H9 (cell line): ENCODE measurements around the gene PALD1. TPM values are rescaled to one million over a fixed set of nuclear protein-coding genes. Genes with fewer than 3 reads are reported as not detected.

Source experiments
- DNase-seq: peaks from one replicate; pipeline ENCODE4 v3.0.0-alpha.2; 2017
- H2AFZ ChIP-seq: one replicate; pipeline ENCODE4 v1.6.1; 2013; ENCODE audit warnings: mild to moderate bottlenecking, low read length, control low read depth, moderate library complexity
- H2AK5ac ChIP-seq: 2 replicates; pipeline ENCODE4 v1.6.1; 2013; ENCODE audit warnings: low read length, control low read depth, mixed read lengths; ENCODE audit not compliant: insufficient read length
- H2BK120ac ChIP-seq: one replicate; pipeline ENCODE4 v1.6.1; 2013; ENCODE audit warnings: low read depth, mild to moderate bottlenecking, low read length, control low read depth, inconsistent platforms; ENCODE audit not compliant: poor library complexity, severe bottlenecking
- H2BK12ac ChIP-seq: 2 replicates; pipeline ENCODE4 v1.6.1; 2013; ENCODE audit warnings: low read length, control low read depth, mixed read lengths, low read depth; ENCODE audit not compliant: insufficient read length
- H2BK15ac ChIP-seq: 2 replicates; pipeline ENCODE4 v1.6.1; 2013; ENCODE audit warnings: low read depth, low read length, control low read depth
- H2BK20ac ChIP-seq: one replicate; pipeline ENCODE4 v1.6.1; 2013; ENCODE audit warnings: low read depth, mild to moderate bottlenecking, low read length, control low read depth, inconsistent platforms; ENCODE audit not compliant: poor library complexity, severe bottlenecking
- H2BK5ac ChIP-seq: 2 replicates; pipeline ENCODE4 v1.6.1; 2013; ENCODE audit warnings: low read length, control low read depth, mixed read lengths; ENCODE audit not compliant: insufficient read length
- H3K14ac ChIP-seq: 2 replicates; pipeline ENCODE4 v1.6.1; 2013; ENCODE audit warnings: low read length, control low read depth; ENCODE audit not compliant: insufficient read depth
- H3K18ac ChIP-seq: 2 replicates; pipeline ENCODE4 v1.6.1; 2013; ENCODE audit warnings: low read depth, mild to moderate bottlenecking, mixed read lengths, low read length, control low read depth; ENCODE audit not compliant: insufficient read length
- H3K23ac ChIP-seq: 2 replicates; pipeline ENCODE4 v1.6.1; 2013; ENCODE audit warnings: low read length, control low read depth, mixed read lengths, low read depth; ENCODE audit not compliant: insufficient read length
- H3K23me2 ChIP-seq: 2 replicates; pipeline ENCODE4 v1.6.1; 2013; ENCODE audit warnings: low read depth, mild to moderate bottlenecking, mixed read lengths, low read length, control low read depth; ENCODE audit not compliant: insufficient read length, poor library complexity, severe bottlenecking
- H3K27ac ChIP-seq: 2 replicates; pipeline ENCODE4 v1.5.1; 2013; ENCODE audit warnings: low read length, control low read depth, mixed read lengths, low read depth; ENCODE audit not compliant: insufficient read length
- H3K27me3 ChIP-seq: 2 replicates; pipeline ENCODE4 v1.6.1; 2013; ENCODE audit warnings: low read length, control low read depth, inconsistent platforms; ENCODE audit not compliant: insufficient read depth
- H3K4ac ChIP-seq: 2 replicates; pipeline ENCODE4 v1.6.1; 2013; ENCODE audit warnings: low read depth, mild to moderate bottlenecking, control low read depth, inconsistent platforms, low read length, moderate library complexity
- H3K4me1 ChIP-seq: 2 replicates; pipeline ENCODE4 v1.6.1; 2013; ENCODE audit warnings: low read length, control low read depth, inconsistent platforms; ENCODE audit not compliant: insufficient read depth
- H3K4me2 ChIP-seq: 2 replicates; pipeline ENCODE4 v1.6.1; 2013; ENCODE audit warnings: low read length, control low read depth, mixed read lengths; ENCODE audit not compliant: insufficient read length, insufficient read depth
- H3K56ac ChIP-seq: 2 replicates; pipeline ENCODE4 v1.6.1; 2013; ENCODE audit warnings: low read depth, mild to moderate bottlenecking, mixed read lengths, low read length, control low read depth; ENCODE audit not compliant: insufficient read length
- H3K79me1 ChIP-seq: 2 replicates; pipeline ENCODE4 v1.6.1; 2013; ENCODE audit warnings: low read depth, mild to moderate bottlenecking, moderate library complexity, low read length, control low read depth, inconsistent platforms; ENCODE audit not compliant: insufficient read depth, poor library complexity, severe bottlenecking
- H3K79me2 ChIP-seq: 2 replicates; pipeline ENCODE4 v1.6.1; 2013; ENCODE audit warnings: low read length, control low read depth, inconsistent platforms; ENCODE audit not compliant: insufficient read depth
- H3K9ac ChIP-seq: 2 replicates; pipeline ENCODE4 v1.6.1; 2013; ENCODE audit warnings: low read length, control low read depth, mixed read lengths; ENCODE audit not compliant: insufficient read length; ENCODE audit errors: extremely low read depth
- H3K9me3 ChIP-seq: one replicate; pipeline ENCODE4 v1.6.1; 2013; ENCODE audit warnings: low read depth, low read length, inconsistent platforms; ENCODE audit not compliant: control insufficient read depth
- H3T11ph ChIP-seq: one replicate; pipeline ENCODE4 v1.6.1; 2013; ENCODE audit warnings: mild to moderate bottlenecking, low read length, control low read depth, inconsistent platforms
- H4K20me1 ChIP-seq: one replicate; pipeline ENCODE4 v1.6.1; 2013; ENCODE audit not compliant: control insufficient read depth, insufficient read length, insufficient read depth
- H4K5ac ChIP-seq: 2 replicates; pipeline ENCODE4 v1.6.1; 2013; ENCODE audit warnings: low read depth, mild to moderate bottlenecking, mixed read lengths, low read length, control low read depth; ENCODE audit not compliant: insufficient read length
- H4K8ac ChIP-seq: replicated peaks from 2 replicates; pipeline ENCODE4 v1.6.1; 2013; ENCODE audit warnings: low read length, control low read depth, mixed read lengths, low read depth; ENCODE audit not compliant: insufficient read length
- H4K91ac ChIP-seq: 2 replicates; pipeline ENCODE4 v1.6.1; 2013; ENCODE audit warnings: low read depth, mild to moderate bottlenecking, moderate library complexity, mixed read lengths, low read length, control low read depth; ENCODE audit not compliant: insufficient read length
- H3K27ac Mint-ChIP-seq, 3 experiments: 2 replicates in 2 of 3; 3 replicates in 1 of 3; pipeline ENCODE4 v1.8.0; 2020 to 2021; ENCODE audit warnings: mixed read lengths in 3 of 3, mild to moderate bottlenecking in 1 of 3, moderate library complexity in 1 of 3
- H3K27me3 Mint-ChIP-seq: 2 replicates; pipeline ENCODE4 v1.8.0; 2021; ENCODE audit warnings: low read depth, mild to moderate bottlenecking, moderate library complexity, mixed read lengths
- H3K36me3 Mint-ChIP-seq, 3 experiments: 2 replicates in 2 of 3; 3 replicates in 1 of 3; pipeline ENCODE4 v1.8.0; 2020 to 2021; ENCODE audit warnings: low read depth in 3 of 3, mixed read lengths in 3 of 3; ENCODE audit not compliant: insufficient read depth in 1 of 3
- H3K4me1 Mint-ChIP-seq, 2 experiments: 2 replicates each; pipeline ENCODE4 v1.8.0; 2020; ENCODE audit warnings: mixed read lengths in 2 of 2
- H3K4me3 Mint-ChIP-seq, 2 experiments: 2 replicates in 1 of 2; 3 replicates in 1 of 2; pipeline ENCODE4 v1.8.0; 2020 to 2021; ENCODE audit warnings: mild to moderate bottlenecking in 2 of 2, mixed read lengths in 2 of 2, moderate library complexity in 1 of 2
- H3K9me3 Mint-ChIP-seq, 2 experiments: 2 replicates in 1 of 2; 3 replicates in 1 of 2; pipeline ENCODE4 v1.8.0; 2020; ENCODE audit warnings: mild to moderate bottlenecking in 2 of 2, mixed read lengths in 2 of 2, moderate library complexity in 1 of 2
- CTCF ChIP-seq: fragments of 200-600 bp; sonication (generic); conservative IDR thresholded peaks from 3 replicates; pipeline ENCODE4 v1.8.0; 2021; ENCODE audit warnings: antibody characterized with exemption, mild to moderate bottlenecking
- WGBS: extraction: QIAGEN DNeasy Blood & Tissue Kit; methylation state at CpG from one replicate; pipeline ENCODE4 v1.1.7; 2013; ENCODE audit warnings: missing lambda C conversion rate, low lambda C conversion rate, mixed read lengths; ENCODE audit not compliant: insufficient read length; ENCODE audit errors: extremely low coverage; 5-methylcytosine and 5-hydroxymethylcytosine counted together
- total RNA-seq: library from RNA; stranded (reverse); gene quantifications from 2 replicates; pipeline ENCODE4 v1.2.1, GENCODE V29; 2021

Gene PALD1
- total RNA-seq, 1 experiment from 2014 or later = 21.1 TPM

- no peaks in the 10 kb centered on the region for H4K20me1 ChIP-seq
- no peaks in the 10 kb centered on the region for H3K27me3 Mint-ChIP-seq
- no peaks in the 10 kb centered on the region for H3K79me2 ChIP-seq
- H3K14ac ChIP-seq = no peak overlapping the region
- no peak overlapping the region for H4K5ac ChIP-seq
- no peaks in the 10 kb centered on the region for H3K27me3 ChIP-seq
- no peak overlapping the region for H2BK12ac ChIP-seq
- H3K56ac ChIP-seq = no peak overlapping the region
- H2BK5ac ChIP-seq = no peak overlapping the region
- no peak overlapping the region for H3K23ac ChIP-seq
- H3K4me1 ChIP-seq = no peaks in the 10 kb centered on the region; the same call in 1 of the 2 replicates
- H3T11ph ChIP-seq = no peak overlapping the region
- H3K4me1 Mint-ChIP-seq = peaks cover 10 to 12% of the 10 kb centered on the region in 2 experiments
- H3K9me3 Mint-ChIP-seq = no peaks in the 10 kb centered on the region
- H3K36me3 Mint-ChIP-seq = peaks cover 0 to 9% (median 7%) of the 10 kb centered on the region in 3 experiments; a peak in 5 of 7 replicates
- no peak overlapping the region for H3K9ac ChIP-seq
- DNase-seq = no peak
- H3K23me2 ChIP-seq = no peaks in the 10 kb centered on the region
- no peak for TF ChIP-seq CTCF
- H3K27ac ChIP-seq = no peak overlapping the region
- WGBS = no CpG with 5 or more reads among the region's 2 CpGs
- H2BK15ac ChIP-seq = no peak overlapping the region
- H3K4ac ChIP-seq = no peak overlapping the region
- no peak overlapping the region for H2AK5ac ChIP-seq
- H4K91ac ChIP-seq = no peak overlapping the region
- H3K27ac Mint-ChIP-seq = peak overlapping the region in 2 of 3 experiments; percentile 18 to 32; a peak in 1 of 7 replicates
- no peak overlapping the region for H2BK120ac ChIP-seq
- no peak overlapping the region for H3K4me2 ChIP-seq
- no peak overlapping the region for H2AFZ ChIP-seq
- H4K8ac ChIP-seq = no peak overlapping the region
- no peaks in the 10 kb centered on the region for H3K9me3 ChIP-seq
- no peak overlapping the region for H3K18ac ChIP-seq
- H3K4me3 Mint-ChIP-seq = no peak overlapping the region
- H3K79me1 ChIP-seq = no peaks in the 10 kb centered on the region
- no peak overlapping the region for H2BK20ac ChIP-seq
These were observed 56.4 kb downstream of the PALD1 start for GRCh38 chr10:70535001-70535400.
